Stimulated activated CD4-positive, alpha-beta T cell treated with anti-CD3 and anti-CD28 coated beads, Interleukin-15, amount 100 ng/mL, for 24 hours (primary cell): Measurements from ENCODE around the gene ARHGAP8.
"Not testable (repeated sequence)": the region's sequence is repeated elsewhere in the genome, so short reads cannot be mapped to it uniquely, and the experiment has no call there.

Experiments
- DNase-seq: peaks from one replicate; pipeline ENCODE4 v3.0.0-alpha.2; 2020

ARHGAP8 gene

DNA sequence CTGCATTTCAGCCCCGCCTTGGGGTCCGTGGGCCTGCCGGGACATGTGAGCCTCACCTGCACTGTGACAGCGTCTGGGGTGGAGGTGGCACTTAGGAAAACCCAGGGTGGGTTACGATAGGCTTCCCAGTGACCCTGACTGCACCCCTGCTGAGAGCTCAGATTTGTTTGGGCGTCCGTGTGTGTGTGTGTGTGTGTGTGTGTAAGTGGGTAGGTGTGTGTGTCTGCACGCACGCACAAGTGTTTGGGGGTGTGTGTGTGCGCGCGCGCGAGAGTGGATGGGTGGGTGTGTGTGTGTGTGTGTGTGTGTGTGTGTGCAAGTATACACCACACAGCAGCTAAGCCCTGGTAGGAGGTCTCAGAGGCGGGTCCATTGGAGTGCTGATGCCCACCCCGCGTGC lies 12.1 kb upstream of the ARHGAP8 start:
- DNase-seq, result no peak

DNA sequence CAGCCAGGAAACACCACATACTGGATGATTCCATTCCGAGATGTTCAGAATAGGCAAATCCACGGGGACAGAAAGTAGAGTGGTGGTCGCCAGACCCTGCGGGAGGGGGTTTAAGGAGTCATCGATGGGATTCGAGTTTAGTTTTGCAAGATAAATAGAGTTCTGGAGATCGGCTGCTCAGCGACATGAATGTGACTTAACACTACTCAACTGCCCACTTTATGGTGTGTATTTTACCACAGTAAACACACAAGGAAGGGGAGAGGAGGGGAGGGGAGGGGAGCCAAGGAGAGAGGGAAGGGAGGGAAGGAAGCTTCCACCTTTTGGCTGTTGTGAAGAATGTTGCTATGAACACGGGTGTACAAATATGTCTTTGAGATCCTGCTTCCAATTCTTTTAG lies 10.4 kb upstream of the ARHGAP8 start:
- DNase-seq, result no peak

DNA sequence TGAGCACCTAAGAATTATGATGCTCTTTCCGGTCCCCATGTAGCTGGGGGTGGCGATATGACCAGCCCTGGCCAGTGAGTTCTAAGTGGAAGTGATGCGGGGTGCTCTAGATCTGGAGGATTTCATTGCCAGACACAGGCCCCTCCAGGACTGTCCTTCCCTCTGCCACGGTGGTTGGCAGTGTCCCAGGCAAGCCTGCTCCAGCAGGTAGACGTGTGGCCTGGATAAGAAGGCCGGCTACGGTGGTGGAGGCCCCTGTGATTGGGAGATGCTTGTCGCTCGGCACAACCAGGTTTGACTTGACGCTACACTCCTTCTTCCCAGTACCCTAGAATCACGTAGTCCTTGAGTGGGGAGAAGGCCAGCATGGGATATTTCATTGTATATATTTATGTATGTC lies 9.1 kb upstream of the ARHGAP8 start:
- DNase-seq, result no peak

DNA sequence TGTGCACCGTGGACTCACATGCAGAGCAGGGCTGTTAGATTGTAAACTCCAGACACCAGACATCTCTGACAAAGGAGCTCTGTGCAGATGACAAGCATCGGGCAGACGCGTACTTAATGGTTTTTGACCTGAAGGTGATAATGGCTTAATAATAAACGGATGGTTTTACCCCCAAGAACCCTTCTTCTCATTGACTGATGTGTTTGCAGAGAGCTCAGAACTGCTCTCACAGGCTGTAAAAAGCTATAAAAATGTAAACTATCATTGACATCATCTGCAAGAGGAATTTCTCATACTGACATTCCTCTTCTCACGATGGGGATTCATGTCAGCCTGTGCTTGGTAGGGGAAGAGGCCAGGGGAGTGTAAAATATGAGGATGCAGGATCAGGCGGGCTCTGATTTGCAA lies 8.6 kb upstream of the ARHGAP8 start:
- DNase-seq, result no peak

DNA sequence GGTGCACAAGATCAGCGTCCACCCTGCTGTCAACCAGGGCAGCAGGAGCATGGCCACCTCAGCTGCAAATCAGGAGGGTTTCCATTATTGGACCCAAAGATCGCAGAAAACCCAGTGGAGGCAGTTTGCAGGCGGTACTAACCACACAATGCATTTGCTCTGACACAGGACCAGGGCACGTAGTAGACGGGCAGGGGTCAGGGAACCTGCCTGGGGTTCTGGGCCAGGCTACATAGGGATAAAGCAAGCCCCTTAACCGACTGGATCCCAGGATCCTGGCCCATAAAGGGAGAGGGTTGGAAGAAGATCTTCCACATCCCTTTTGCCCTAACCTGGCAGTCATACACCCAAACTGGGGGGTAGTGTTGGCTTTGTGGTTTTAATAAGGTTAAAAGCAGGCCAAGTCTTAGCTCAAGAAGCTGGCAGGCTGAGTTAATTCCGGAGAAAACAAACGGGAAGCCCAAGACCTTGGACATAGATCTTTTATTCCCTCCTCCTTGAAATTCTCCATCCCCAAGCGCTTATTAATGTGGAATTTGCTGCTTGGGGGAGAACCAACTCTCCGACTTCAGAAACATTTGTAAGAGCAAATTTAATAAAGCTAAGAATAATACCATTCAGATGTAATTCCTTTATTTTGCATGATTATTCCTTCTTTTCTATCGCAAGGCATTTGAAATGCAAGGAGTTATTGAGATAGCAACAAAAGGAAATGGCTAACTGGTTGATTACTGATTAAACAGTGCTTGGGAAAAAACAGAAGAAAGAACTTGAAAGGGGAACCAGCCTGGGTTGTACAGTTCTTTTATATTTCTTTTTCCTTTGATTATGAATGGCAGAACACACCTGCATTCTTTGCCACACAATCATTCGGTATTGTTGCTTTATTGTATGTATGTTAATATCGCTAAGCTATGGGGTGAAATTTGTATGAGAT lies 6.3 kb upstream of the ARHGAP8 start:
- DNase-seq, result no peak

DNA sequence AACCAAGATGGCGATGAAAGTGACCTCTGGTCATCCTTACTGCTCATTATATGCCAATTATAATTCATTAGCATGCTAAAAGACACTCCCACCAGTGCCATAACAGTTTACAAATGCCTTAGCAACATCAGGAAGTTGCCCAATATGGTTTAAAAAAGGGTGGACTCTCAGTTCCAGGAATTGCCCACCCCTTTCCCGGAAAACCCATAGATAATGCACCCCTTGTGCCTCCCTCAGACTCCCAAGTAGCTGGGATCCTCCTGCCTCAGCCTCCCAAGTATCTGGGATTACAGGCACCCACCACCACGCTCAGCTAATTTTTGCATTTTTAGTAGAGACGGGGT lies 4.6 kb upstream of the ARHGAP8 start:
- DNase-seq, result not testable (repeated sequence)

DNA sequence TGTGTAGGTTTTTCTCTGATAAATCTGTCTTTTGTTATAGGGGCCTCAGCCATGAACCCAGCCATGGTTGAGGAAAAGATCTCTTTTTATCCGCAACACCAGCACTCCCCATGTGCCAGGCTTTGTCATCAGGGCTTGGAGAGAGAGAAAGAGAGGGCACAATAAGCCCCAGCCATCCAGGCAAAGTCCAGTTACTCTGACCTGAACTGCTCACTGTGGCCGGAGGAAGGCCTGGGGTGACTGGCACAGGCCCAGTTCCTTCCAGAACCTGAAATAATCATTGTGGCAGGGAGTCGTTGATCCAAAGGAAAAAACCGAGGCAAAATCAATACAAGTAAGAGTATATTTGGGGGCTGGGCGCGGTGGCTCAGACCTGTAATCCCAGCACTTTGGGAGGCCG lies 3.9 kb upstream of the ARHGAP8 start:
- no peak for DNase-seq

DNA sequence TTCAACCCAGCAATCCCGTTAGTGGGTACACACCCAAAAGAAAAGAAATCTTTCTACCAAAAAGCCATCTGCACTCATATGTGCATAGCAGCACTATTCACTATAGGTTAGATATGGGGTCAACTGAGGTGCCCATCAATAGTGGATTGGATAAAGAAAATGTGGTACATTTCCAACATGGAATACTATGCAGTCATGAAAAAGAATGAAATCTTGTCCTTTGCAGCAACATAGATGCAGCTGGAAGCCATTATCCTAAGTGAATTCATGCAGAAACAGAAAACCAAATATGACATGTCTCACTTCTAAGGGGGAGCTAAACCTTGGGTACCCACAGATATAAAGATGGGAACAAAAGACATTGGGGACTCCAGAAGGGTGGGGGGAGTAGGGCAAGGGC lies 1.9 kb upstream of the ARHGAP8 start:
- DNase-seq, result no peak

DNA sequence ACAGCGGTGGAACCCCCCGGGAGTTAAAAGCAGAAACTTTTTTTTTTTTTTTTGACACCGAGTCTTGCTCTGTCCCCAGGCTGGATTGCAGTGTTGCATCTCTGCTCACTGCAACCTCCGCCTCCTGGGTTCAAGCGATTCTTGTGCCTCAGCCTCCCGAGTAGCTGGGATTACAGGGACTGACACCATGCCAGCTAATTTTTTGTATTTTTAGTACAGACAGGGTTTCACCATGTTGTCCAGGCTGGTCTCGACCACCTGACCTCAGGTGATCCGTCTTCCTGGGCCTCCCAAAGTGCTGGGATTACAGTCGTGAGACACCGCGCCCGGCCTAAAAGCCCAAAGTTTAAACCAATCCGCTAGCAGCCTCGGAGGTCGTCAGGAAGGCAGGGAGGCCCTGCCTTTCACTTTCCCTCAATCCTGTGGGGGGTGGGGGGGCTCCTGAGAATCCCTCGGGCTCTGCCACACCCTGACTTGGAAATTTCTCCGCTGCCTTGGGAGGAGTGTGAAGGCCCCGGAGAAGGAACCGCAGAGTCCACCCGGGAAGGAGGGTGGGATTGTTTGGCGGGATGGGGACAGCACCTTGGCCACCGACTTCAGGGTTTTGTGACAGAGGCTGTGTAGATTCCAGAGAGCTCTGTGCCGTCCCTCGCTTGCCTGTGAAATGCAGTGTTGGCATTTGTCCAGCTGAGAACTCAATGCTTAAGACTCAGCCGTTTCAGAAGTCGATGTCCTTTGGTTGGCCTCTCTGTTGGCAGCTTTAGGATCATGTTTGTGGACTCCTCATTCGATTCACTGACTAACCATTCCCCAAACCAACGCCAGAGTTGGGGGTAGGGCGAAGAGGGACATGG lies 1.0 kb downstream of the ARHGAP8 start:
- DNase-seq, result no peak

DNA sequence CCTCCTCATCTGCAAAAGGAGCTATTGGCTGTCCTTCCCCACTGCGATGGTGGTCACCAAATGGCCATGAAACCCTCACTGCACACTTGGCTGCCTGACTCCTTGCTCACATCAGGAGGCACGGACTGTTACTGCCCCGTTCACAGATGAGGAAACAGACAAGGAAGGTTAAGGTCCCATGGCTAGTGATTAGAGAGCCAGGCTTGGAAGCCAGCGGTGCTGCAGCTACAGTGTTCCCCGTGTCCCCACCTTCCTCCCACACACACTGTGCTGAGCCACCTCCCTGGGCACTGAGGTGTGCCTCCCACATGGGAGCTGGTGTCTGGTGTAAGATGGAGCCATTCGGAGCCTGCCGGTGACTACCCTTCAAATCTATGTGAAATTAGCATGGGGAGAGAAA lies 2.6 kb downstream of the ARHGAP8 start:
- no peak for DNase-seq

DNA sequence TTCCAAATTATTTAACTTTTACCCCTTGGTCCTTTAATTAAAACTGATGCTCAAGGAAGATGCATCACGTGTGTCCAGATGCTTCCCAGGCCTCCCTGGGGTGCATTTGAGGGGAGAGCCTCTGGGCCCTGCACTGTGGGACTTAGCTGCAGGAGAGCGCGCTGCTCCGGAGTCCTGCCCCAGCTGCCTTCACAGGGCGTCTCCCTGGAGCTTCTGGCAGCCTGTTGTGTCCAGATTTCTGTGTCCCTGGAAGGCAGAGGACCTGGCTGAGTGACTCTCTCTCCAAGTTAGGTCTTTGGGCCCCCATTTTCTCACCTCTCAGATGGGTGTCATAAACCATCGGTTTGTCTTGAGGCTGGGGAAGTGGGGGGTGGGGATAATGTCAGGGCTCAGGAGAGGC lies 3.0 kb downstream of the ARHGAP8 start:
- DNase-seq, result no peak

DNA sequence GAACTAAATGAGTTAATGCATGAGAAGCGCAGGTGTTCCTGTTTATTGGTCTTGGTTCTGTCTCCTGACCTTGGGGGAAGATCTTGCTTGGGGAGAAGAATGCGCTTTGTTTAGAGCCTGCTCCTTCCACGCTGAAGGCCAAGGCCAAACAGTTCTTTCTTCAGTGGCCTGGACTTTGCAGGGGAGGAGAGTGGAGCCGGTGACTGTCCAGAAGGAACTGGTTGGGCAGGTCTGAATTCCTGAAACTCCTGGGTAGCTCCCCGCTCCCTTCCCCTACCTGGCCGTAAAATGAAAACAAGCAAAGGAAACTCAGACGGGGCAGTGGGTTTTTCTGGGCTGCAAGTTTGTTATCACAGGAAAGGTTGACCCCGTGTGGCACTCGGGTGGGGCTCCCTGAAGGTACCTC lies 3.6 kb downstream of the ARHGAP8 start:
- no peak for DNase-seq

DNA sequence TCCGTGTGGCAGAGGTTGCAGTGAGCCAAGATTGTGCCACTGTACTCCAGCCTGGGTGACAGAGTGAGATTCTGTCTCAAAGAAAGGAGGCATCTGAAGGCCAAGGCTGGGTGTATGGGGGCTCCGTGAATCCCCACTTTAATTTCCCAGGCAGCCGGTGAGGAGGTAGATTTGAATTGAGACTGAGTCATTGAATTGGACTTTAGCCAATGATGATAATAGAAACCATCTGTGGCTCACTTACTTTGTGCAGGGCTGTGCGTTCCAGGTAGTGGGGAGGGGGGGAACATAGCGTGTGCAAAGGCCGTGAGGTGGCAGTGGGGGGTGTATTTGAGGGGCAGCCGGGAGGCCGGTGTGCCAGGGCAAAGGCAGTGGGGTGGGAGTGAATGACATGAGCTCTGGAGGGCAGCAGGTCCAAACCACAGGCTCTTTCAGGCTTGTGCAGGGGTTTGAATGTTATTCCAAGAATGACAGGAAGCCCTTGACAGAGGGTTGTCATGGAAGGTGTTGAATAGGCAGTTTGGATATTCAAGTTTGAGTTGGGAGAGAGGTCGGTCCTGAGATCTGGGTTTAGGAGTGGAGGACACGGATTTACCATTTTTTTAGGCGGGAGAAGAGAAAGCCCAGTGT lies 6.1 kb downstream of the ARHGAP8 start:
- DNase-seq, result no peak

DNA sequence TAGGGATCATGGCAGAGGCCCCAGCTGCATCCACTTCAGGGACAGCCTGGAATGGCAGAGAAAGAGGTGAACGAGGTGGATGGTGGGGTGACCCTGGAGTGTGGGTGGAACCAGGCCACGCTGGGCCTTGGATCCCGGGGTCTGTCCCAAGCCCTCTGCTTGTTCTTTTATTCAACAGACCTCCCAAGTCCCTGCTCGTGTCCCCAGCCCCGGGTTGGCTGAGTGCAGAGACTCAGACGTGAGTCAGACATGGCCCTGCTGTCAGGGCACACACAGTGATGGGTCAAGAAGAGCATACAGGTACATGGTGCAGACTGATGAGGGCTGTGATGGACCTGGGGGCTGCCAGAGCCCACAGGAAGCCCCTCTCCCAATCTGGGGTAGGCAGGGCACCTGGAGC lies 6.6 kb downstream of the ARHGAP8 start:
- DNase-seq, result no peak

DNA sequence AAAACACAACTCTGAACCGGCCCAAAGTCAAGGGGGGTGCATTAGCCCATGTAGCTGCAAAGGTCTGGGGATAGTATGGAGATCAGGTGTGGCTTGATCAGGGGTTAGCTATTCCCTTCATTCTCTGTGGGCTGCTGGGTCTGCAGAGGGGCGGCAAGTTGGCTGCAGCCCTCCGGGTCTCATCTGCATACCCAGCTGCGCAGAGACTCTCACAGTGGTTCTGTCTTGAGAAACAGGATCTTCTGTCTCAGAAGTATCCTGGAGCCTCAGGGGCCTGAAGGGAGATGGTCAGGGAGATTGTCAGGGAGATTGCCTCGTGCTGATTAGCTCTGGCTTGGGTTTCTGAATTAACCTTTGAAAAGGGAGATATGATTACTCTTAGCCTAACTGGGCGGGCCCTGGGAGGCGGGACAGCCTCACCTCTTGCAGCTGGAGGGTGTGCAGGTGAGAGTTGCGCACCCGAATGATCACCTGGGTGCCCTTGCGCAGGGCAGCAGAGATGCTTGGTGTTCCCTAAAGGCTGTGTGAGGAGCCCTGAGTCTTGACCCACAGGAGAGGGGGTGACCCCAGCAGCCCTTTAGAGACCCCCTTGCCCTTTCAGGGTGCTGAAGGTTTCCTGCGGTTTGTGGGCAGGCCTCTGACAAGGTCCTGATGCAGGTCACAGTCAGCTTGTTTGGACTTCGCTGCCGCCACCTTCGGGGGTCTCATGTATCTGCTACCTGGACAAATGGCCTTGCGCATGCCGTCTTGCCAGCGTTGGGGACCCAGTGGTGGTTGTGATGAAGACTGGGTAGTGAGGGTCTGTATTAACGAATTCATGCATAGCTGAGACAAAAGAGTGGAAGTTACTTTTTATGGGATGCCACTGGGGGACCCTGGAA lies 7.3 kb downstream of the ARHGAP8 start:
- no peak for DNase-seq

DNA sequence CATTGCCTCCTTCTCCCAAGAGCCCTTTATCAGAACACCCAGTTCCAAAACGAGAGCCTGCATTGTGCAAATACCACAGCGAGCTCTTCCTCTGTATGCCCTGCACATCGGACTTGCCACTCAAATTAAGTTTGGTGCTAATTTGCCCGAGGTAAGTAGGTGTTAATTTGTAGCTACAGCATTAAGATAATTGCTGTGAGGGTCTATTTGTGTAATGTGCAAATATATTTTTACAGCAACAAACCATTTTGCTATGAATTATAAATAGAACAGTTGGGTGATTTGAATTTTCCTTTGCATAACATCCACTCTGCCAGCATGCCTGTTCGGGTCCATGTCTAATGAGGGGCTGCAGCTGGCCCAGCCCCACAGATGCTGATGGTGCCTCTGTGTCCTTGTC lies 8.1 kb downstream of the ARHGAP8 start:
- DNase-seq, result no peak

DNA sequence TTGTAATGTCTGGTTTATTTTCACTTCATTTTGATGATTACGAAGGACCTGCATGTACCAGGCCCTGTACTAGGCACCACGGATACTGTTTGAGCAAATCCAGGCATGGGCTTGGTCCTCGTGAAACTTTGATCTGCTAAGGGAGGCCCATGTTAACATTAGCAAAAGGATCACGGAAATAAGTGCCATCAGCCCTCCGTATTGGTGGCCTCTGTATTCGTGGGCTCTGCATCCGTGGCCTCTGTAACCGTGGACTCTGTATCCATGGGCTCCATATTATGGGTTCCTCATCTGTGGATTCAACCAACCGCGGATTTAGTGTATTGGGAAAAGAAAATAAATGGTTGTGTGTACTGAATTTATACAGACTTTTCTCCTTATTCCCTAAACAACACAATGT lies 8.7 kb downstream of the ARHGAP8 start:
- DNase-seq, result no peak

DNA sequence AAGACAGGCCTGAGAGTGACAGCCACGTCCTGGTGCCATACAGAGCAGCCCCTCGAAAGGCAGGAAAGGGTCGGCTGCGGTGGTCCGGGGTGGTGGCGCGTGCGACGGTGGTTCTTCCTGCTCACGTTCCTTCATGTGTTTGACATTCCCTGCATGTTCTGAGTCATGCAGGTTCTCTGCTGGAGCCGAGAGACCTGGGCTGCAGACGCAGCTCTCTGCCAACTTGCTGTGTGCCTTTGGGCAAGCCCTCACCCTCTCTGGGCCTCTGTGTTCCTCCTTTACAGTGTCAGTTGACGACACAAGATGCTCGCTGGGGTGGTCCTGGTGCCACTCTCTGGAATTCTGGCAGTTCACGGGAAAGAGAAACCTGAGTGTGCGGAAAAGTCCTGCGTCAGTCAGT lies 12.0 kb downstream of the ARHGAP8 start:
- no peak for DNase-seq

DNA sequence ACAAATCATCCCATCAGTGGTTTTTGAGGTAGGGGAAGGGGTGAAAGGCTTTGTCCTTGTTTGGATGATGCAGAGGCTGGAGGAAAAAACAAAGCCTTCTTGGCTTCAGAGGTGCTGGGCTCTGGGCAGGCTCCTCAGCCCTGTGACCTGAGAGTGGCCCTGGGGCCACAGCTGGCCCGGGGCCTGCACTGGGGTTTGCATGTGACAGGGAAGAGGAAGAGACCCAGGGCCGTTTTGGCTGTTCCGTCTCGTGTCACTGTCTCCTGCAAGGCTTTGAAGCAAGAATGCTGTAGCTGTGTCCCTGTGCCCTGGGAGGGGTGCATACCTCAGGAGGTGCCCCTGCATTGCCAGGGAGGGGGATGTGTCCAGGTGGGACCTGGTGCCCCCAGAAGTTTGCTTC lies 12.6 kb downstream of the ARHGAP8 start:
- no peak for DNase-seq

DNA sequence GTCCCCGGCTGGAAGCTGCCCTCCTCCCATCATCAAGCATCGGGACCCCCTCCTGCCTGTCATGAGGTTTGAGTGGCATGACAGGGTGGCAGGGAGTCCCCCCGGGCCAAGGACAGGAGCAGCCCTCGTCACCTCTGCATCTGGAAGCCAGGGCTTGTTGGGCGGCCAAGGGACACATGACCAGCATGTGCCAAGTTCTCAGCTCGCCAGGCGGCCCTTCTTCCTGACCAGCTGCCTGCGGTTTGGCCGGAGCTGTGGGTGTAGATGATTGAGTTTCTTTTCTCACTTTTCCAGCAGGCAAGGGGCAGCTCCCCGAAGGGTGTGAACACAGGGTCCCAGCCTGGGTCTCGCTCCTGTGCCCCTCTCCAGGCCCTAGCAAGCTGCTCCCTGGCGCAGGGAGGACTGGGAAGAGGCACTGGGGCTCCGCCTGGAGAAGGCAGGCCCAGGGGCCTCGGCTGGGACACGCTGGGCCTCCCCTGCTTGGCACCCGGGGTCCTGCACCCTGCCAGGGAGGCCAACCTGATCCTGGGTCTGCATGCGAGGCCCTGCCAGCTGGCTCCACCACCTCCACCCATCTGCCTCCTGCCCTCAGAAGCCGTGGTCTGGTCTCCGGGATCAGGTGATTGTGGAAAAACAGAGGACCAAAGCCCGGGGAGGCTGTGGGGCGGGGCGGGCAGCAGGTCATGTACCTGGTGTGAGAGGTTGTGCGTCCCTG lies 13.4 kb downstream of the ARHGAP8 start:
- no peak for DNase-seq

DNA sequence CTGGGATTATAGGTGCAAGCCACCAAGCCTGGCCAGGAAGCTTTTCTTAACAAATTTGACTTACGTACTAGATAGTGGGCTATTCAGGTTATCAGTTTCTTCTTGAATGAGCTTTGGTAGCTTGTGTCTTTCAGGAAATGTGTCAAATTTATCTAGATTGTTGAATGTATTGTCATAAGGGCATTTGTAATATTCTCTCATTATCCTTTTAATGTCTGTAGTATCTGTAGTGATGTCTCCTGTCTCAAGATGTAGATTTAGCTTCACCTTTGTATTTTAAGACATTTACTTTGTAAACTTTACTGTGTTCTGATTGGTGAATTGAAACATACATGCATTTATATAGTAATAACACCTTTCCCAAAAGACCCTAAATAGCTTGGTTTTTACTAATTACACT lies 20.7 kb downstream of the ARHGAP8 start:
- no peak for DNase-seq

DNA sequence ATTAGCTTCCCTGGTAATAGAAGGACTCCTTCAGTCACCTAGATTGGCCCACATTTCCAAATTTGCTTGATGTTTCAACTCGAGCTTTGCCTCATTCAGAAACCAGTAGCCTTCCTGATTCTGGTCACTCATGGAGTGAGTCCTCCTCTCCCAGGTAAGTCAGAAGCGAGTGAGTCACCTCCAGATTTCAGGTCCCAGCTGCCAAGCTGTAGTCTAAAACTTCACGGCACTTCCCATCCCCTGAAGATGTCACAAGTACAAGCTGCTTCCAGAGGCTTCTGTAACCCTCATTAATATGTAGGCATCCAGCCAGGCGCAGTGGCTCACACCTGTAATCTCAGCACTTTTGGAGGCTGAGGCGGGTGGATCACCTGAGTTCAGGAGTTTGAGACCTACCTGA lies 23.5 kb downstream of the ARHGAP8 start:
- no peak for DNase-seq
